Stimulated activated naive CD8-positive, alpha-beta T cell treated with anti-CD3 and anti-CD28 coated beads, Interleukin-15, Interleukin-2, amounts not matched to agents 100 U/mL and 50 U/mL, for 24 hours (primary cell): ENCODE results near the gene GID4.

Experiments
- ATAC-seq: fragments of 150-1000 bp; cut with Tn5 transposase; one replicate; pipeline ENCODE4 v1.10.0; 2021
- DNase-seq: peaks from one replicate; pipeline ENCODE4 v3.0.0; 2021

GID4 gene

GRCh38 chr17:18017958-18018357 is 21.2 kb upstream of the GID4 start:
- DNase-seq (no peak), ATAC-seq (no peak)

- DNase-seq, result no peak
- no peak for ATAC-seq
Measured at GRCh38 chr17:18018411-18018921, 20.7 kb upstream of the GID4 start.

GRCh38 chr17:18019838-18020154 is 19.4 kb upstream of the GID4 start:
- DNase-seq (no peak), ATAC-seq (no peak)

- DNase-seq (no peak), ATAC-seq (no peak)
Measured at GRCh38 chr17:18020971-18021370, 18.2 kb upstream of the GID4 start.

GRCh38 chr17:18021372-18021771 is 17.8 kb upstream of the GID4 start:
- ATAC-seq (no peak), DNase-seq (no peak)

- ATAC-seq, result peak; percentile 82
- peak; percentile 30 for DNase-seq
Measured at GRCh38 chr17:18025241-18025944, 13.8 kb upstream of the GID4 start.

GRCh38 chr17:18025945-18026776 is 13.0 kb upstream of the GID4 start:
- DNase-seq (peak; percentile 22), ATAC-seq (peak; percentile 69)

GRCh38 chr17:18027280-18027679 is 11.9 kb upstream of the GID4 start:
- ATAC-seq (no peak), DNase-seq (no peak)

GRCh38 chr17:18028114-18028951 is 10.9 kb upstream of the GID4 start:
- ATAC-seq (no peak), DNase-seq (no peak)

- ATAC-seq (no peak), DNase-seq (no peak)
Measured at GRCh38 chr17:18028952-18029540, 10.2 kb upstream of the GID4 start.

- ATAC-seq (no peak), DNase-seq (no peak)
Measured at GRCh38 chr17:18031955-18032354, 7.3 kb upstream of the GID4 start.

GRCh38 chr17:18033442-18034099 is 5.6 kb upstream of the GID4 start:
- DNase-seq, result peak; percentile 42
- ATAC-seq, result peak; percentile 82

GRCh38 chr17:18035704-18036103 is 3.5 kb upstream of the GID4 start:
- DNase-seq, result no peak
- ATAC-seq, result no peak

- DNase-seq, result no peak
- ATAC-seq, result no peak
Measured at GRCh38 chr17:18037486-18037885, 1.7 kb upstream of the GID4 start.

GRCh38 chr17:18038149-18038850 is 908 bp upstream of the GID4 start:
- DNase-seq (peak; percentile 36), ATAC-seq (peak; percentile 24)

- no peak for DNase-seq
Measured at GRCh38 chr17:18039535-18040260, 490 bp downstream of the GID4 start.

GRCh38 chr17:18040261-18040858 is 1.2 kb downstream of the GID4 start:
- DNase-seq (no peak), ATAC-seq (no peak)

More at GRCh38 chr17:18039535-18040260, 490 bp downstream of the GID4 start:
- ATAC-seq, result peak; percentile 10

- DNase-seq, result no peak
Measured at GRCh38 chr17:18041776-18042175, 2.6 kb downstream of the GID4 start.

GRCh38 chr17:18042983-18043382 is 3.8 kb downstream of the GID4 start:
- ATAC-seq, result no peak

More at GRCh38 chr17:18041776-18042175, 2.6 kb downstream of the GID4 start:
- no peak for ATAC-seq

GRCh38 chr17:18043491-18043890 is 4.3 kb downstream of the GID4 start:
- DNase-seq (no peak), ATAC-seq (no peak)

More at GRCh38 chr17:18042983-18043382, 3.8 kb downstream of the GID4 start:
- DNase-seq, result no peak
